ENCODE measurements around the gene LHFPL3. TPM values are rescaled to one million over a fixed set of nuclear protein-coding genes. Genes with fewer than 3 reads are reported as not detected.

LHFPL3 gene
- polyA plus RNA-seq, 2 of the 4 experiments (the other 2 are of a cell fraction), result not detected

DNA sequence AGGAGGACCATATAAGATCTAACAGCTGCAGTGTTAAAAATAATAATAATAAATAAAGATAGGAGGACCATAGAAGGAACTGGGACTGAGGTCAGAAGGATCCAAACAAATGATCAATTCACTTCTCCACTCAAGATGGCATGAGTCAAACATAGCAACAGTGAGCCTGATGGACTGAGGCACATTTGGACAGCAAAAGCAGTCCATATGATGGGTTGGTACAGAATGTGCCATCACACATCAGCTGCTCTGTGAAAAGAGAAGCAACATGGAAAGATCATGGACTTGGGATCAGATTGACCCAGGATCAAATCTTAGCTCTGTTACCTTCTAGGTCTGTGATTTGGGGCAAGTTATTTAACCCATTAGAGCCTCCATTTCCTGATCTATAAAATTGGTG lies 496.7 kb downstream of the LHFPL3 start:
- ChIA-PET CTCF (interaction anchor here (0.9 to 2.0 kb wide), 2 partner anchors 23 to 181 kb away, joined by 3 to 9 read pairs; no protein-coding TSS in a partner anchor), POLR2A (no interaction called here)

DNA sequence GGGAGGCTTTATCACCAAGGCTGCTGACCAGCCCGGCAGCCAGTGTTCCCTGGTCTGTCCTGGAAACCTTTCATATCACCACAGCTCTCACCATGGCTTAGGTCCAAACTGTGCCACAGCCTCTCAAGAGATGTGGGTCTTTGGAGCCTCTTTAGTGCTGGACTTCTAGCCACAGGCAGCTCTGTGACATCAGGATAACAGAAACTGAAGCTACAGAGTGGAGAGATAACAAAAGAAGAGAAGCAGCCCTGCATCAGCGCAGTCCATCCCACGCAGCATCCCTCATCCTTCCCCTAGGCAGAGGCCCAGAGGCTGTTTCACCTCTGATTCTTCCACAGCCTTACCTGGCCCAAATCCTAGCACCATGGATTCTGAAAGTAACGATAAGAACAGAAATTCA lies 497.7 kb downstream of the LHFPL3 start:
- no peaks in the 10 kb centered on the region for H3K4me1 ChIP-seq
- no peaks in the 10 kb centered on the region for H3K9me3 ChIP-seq
- whole genome bisulfite sequencing (ENCODE audit: missing lambda C conversion rate), result 53% methylated on average over 4 of the region's 4 CpGs
- TF ChIP-seq, protein P1, sequence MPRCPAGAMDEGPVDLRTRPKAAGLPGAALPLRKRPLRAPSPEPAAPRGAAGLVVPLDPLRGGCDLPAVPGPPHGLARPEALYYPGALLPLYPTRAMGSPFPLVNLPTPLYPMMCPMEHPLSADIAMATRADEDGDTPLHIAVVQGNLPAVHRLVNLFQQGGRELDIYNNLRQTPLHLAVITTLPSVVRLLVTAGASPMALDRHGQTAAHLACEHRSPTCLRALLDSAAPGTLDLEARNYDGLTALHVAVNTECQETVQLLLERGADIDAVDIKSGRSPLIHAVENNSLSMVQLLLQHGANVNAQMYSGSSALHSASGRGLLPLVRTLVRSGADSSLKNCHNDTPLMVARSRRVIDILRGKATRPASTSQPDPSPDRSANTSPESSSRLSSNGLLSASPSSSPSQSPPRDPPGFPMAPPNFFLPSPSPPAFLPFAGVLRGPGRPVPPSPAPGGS (IDR thresholded peaks at IDR 0.05), result no peak
- no peak for TF ChIP-seq JUN (IDR thresholded peaks at IDR 0.05)
- no peak for TF ChIP-seq POLR2A (IDR thresholded peaks at IDR 0.05; ENCODE audit: low read length)
- TF ChIP-seq HDAC2 (IDR thresholded peaks at IDR 0.05), result no peak
- no peak overlapping the region for H3K27ac ChIP-seq
- ChIA-PET POLR2A (no interaction called here), CTCF (interaction anchor here (0.6 to 2.0 kb wide), 2 partner anchors 22 to 29 kb away, joined by 3 to 9 read pairs; no protein-coding TSS in a partner anchor)
- no peak for FAIRE-seq
- H3K4me2 ChIP-seq, result no peak overlapping the region
- H3K4me3 ChIP-seq, result no peak overlapping the region
- ATAC-seq, result peak; percentile 31 to 43; a peak in 1 of 6 replicates
- DNase-seq (ENCODE audit: low read depth in 1 of 2, low spot score in 1 of 2), result no peak

More for the DNA sequence above, 496.7 kb downstream of the LHFPL3 start:
- ATAC-seq, result no peak
- no peaks in the 10 kb centered on the region for H3K4me1 ChIP-seq
- DNase-seq (ENCODE audit: low read depth in 1 of 2, low spot score in 1 of 2), result no peak
- TF ChIP-seq CHD2 (IDR thresholded peaks at IDR 0.05; ENCODE audit: low read length, partially characterized antibody) (no peak), CHD4 (IDR thresholded peaks at IDR 0.05; ENCODE audit: borderline replicate concordance) (no peak), MYC (IDR thresholded peaks at IDR 0.05; ENCODE audit: borderline replicate concordance, low read length) (no peak), ZC3H11A (IDR thresholded peaks at IDR 0.05) (no peak), NPAS2 (CRISPR knock-in tag; IDR thresholded peaks at IDR 0.05; ENCODE audit: borderline replicate concordance) (no peak), EP300 (IDR thresholded peaks at IDR 0.05) (no peak), ZSCAN20 (CRISPR knock-in tag; IDR thresholded peaks at IDR 0.05) (no peak), HOXB13 (CRISPR knock-in tag; IDR thresholded peaks at IDR 0.05; ENCODE audit: low read depth) (no peak), POLR2A (IDR thresholded peaks at IDR 0.05; ENCODE audit: low read length) (no peak), NR3C1 (IDR thresholded peaks at IDR 0.05) (no peak)
- TF ChIP-seq, protein P2, sequence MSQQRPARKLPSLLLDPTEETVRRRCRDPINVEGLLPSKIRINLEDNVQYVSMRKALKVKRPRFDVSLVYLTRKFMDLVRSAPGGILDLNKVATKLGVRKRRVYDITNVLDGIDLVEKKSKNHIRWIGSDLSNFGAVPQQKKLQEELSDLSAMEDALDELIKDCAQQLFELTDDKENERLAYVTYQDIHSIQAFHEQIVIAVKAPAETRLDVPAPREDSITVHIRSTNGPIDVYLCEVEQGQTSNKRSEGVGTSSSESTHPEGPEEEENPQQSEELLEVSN (IDR thresholded peaks at IDR 0.05; ENCODE audit: borderline replicate concordance, low read depth), result no peak
- TF ChIP-seq, protein P3, sequence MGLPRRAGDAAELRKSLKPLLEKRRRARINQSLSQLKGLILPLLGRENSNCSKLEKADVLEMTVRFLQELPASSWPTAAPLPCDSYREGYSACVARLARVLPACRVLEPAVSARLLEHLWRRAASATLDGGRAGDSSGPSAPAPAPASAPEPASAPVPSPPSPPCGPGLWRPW (IDR thresholded peaks at IDR 0.05), result no peak
- H3K4me3 ChIP-seq, result no peak overlapping the region
- FAIRE-seq, result no peak
- no peak overlapping the region for H3K4me2 ChIP-seq
- H3K27ac ChIP-seq, result no peak overlapping the region
- H3K9me3 ChIP-seq, result no peaks in the 10 kb centered on the region

DNA sequence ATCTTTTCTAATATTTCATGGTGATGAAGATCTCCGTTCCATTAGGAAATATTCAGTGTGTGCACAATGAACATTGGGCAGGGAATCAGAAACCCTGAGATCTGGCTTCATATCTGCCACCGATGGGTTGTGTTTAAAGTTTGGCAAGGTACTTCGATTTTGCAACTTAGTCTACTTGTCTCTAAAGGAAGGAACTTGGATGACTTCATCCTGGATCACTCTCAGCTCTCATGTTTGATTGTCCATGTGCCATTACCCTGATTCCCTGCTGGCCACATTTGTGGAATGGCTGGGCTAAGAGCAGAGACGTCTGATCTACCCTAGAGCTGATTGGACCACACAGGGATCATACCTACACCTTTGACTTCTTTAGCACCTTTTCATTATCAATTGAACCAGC lies 508.6 kb downstream of the LHFPL3 start:
- ChIA-PET POLR2A (no interaction called here), CTCF (interaction anchor here (1.4 to 2.5 kb wide), 3 partner anchors 9 to 605 kb away, joined by 4 to 11 read pairs (median 5); no protein-coding TSS in a partner anchor)
- Histone ChIP-seq H3K9me3 (no peaks in the 10 kb centered on the region), H3K4me3 (no peak overlapping the region), H3K4me1 (no peaks in the 10 kb centered on the region), H3K4me2 (no peak overlapping the region), H3K27ac (no peak overlapping the region)
- 10% methylated on average over 4 of the region's 4 CpGs for WGBS (ENCODE audit: missing lambda C conversion rate)
- ATAC-seq (no peak), FAIRE-seq (no peak), DNase-seq (ENCODE audit: low read depth in 1 of 2, low spot score in 1 of 2) (no peak)
- TF ChIP-seq, protein P4, sequence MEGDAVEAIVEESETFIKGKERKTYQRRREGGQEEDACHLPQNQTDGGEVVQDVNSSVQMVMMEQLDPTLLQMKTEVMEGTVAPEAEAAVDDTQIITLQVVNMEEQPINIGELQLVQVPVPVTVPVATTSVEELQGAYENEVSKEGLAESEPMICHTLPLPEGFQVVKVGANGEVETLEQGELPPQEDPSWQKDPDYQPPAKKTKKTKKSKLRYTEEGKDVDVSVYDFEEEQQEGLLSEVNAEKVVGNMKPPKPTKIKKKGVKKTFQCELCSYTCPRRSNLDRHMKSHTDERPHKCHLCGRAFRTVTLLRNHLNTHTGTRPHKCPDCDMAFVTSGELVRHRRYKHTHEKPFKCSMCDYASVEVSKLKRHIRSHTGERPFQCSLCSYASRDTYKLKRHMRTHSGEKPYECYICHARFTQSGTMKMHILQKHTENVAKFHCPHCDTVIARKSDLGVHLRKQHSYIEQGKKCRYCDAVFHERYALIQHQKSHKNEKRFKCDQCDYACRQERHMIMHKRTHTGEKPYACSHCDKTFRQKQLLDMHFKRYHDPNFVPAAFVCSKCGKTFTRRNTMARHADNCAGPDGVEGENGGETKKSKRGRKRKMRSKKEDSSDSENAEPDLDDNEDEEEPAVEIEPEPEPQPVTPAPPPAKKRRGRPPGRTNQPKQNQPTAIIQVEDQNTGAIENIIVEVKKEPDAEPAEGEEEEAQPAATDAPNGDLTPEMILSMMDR (IDR thresholded peaks at IDR 0.05), result no peak
- TF ChIP-seq CEBPB (IDR thresholded peaks at IDR 0.05), result no peak
- TF ChIP-seq FOSL2 (IDR thresholded peaks at IDR 0.05), result no peak
- no peak for TF ChIP-seq FOSL2 (CRISPR knock-in tag; IDR thresholded peaks at IDR 0.05)
- no peak for TF ChIP-seq MYC (IDR thresholded peaks at IDR 0.05; ENCODE audit: borderline replicate concordance, low read length)
- no peak for TF ChIP-seq CHD2 (IDR thresholded peaks at IDR 0.05; ENCODE audit: low read length, partially characterized antibody)
- TF ChIP-seq CBX2 (IDR thresholded peaks at IDR 0.05; ENCODE audit: borderline replicate concordance, low read depth), result no peak
- no peak for TF ChIP-seq POLR2A (IDR thresholded peaks at IDR 0.05; ENCODE audit: low read length)
- no peak for TF ChIP-seq EP300 (IDR thresholded peaks at IDR 0.05)
- TF ChIP-seq, protein P5, sequence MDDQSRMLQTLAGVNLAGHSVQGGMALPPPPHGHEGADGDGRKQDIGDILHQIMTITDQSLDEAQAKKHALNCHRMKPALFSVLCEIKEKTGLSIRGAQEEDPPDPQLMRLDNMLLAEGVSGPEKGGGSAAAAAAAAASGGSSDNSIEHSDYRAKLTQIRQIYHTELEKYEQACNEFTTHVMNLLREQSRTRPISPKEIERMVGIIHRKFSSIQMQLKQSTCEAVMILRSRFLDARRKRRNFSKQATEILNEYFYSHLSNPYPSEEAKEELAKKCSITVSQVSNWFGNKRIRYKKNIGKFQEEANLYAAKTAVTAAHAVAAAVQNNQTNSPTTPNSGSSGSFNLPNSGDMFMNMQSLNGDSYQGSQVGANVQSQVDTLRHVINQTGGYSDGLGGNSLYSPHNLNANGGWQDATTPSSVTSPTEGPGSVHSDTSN (IDR thresholded peaks at IDR 0.05), result no peak
- no peak for TF ChIP-seq TFCP2L1 (CRISPR knock-in tag; IDR thresholded peaks at IDR 0.05)
